ENCODE results near the gene TMBIM4.

Gene TMBIM4

DNA sequence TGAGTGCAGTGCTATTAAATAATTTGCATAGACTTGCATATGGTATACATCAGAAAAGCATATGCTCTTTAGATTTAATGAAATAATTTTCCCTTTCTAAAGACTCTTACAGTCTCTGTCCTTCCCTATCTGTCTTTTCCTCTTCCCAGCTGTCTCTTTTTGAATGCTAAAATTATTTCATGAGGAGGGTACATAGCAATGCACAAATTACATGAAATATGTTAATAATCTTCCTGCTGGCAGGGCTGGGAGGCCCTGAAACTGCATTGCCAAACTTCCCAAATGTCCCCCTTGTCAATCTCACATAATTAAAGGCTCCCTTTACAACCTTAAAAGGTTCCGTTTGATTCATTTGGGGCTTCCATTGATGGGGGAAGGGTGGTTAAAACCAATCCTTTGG, 61.4 kb downstream of the TMBIM4 start:
- H3K4me1 Mint-ChIP-seq: peaks cover 6% of the 10 kb centered on the region
- H3K4me3 Mint-ChIP-seq: no peak overlapping the region
- H3K36me3 Mint-ChIP-seq: no peaks in the 10 kb centered on the region
- DNase-seq (ENCODE audit: low spot score in 2 of 2): no peak
- H3K9me3 Mint-ChIP-seq: no peaks in the 10 kb centered on the region
- no peak overlapping the region for H3K27ac Mint-ChIP-seq
- no peak for ATAC-seq

DNA sequence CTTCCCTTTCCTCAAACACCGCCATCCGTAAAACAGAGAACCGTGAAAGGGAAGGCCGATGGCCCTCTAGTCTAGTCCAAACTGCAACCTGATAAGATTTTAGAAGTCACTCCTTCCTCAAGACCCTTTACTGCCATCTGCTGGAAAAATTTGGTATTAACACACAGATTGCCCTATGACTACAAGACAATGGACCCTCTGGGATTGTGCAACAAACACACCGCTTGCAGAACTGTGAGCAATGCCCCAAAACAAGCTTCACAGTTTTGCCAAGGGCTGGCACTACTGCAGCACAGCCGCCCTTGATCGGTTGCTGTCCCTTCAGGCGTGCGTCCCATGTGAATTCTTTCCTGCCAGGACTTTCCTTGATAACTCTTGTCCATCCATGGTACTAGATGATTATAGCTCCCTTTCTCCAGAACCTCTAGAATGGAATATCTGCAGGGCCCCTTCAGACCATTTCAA, 62.3 kb downstream of the TMBIM4 start:
- ATAC-seq: peak; percentile 77

GRCh38 chr12:66103016-66103913, 66.5 kb downstream of the TMBIM4 start:
- peaks cover 6% of the 10 kb centered on the region for H3K4me1 Mint-ChIP-seq
- ATAC-seq: no peak
- no peaks in the 10 kb centered on the region for H3K9me3 Mint-ChIP-seq
- no peak overlapping the region for H3K27ac Mint-ChIP-seq
- no peak overlapping the region for H3K4me3 Mint-ChIP-seq
- no peak for DNase-seq (ENCODE audit: low spot score in 2 of 2)
- no peaks in the 10 kb centered on the region for H3K36me3 Mint-ChIP-seq

More for the DNA sequence above, 62.3 kb downstream of the TMBIM4 start:
- H3K4me3 Mint-ChIP-seq: no peak overlapping the region
- H3K9me3 Mint-ChIP-seq: no peaks in the 10 kb centered on the region
- H3K27ac Mint-ChIP-seq: no peak overlapping the region
- DNase-seq (ENCODE audit: low spot score in 2 of 2): peak; percentile 53 to 78
- peaks cover 6% of the 10 kb centered on the region for H3K4me1 Mint-ChIP-seq
- no peaks in the 10 kb centered on the region for H3K36me3 Mint-ChIP-seq

GRCh38 chr12:66092559-66093269, 77.1 kb downstream of the TMBIM4 start:
- Mint-ChIP-seq H3K9me3 (no peaks in the 10 kb centered on the region), H3K27ac (no peak overlapping the region), H3K36me3 (no peaks in the 10 kb centered on the region), H3K4me1 (no peaks in the 10 kb centered on the region), H3K4me3 (no peak overlapping the region)
- no peak for ATAC-seq
- no peak for DNase-seq (ENCODE audit: low spot score in 2 of 2)

DNA sequence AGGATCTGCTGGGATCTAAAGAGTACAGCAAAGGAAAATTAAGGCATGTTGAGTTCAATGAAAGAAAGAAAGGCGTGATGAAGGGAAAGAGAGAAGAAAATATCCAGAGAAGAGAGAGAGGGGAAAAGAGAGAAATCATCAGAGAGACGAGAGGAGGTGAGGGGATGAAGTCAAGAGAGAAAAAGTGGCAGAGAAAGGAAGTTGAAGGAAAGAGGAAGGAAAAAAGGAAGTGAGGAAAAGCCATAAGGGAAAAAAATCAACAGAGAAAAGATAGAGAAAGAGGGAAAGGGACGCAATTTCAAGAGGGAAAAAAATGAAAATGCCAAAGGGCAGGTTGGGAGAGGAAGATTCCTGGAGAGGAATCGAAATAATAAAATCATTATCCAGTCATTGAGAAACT, 79.6 kb downstream of the TMBIM4 start:
- Mint-ChIP-seq H3K27ac (no peak overlapping the region), H3K4me3 (no peak overlapping the region), H3K4me1 (no peaks in the 10 kb centered on the region), H3K36me3 (no peaks in the 10 kb centered on the region), H3K9me3 (no peaks in the 10 kb centered on the region)
- no peak for ATAC-seq
- DNase-seq (ENCODE audit: low spot score in 2 of 2): no peak

DNA sequence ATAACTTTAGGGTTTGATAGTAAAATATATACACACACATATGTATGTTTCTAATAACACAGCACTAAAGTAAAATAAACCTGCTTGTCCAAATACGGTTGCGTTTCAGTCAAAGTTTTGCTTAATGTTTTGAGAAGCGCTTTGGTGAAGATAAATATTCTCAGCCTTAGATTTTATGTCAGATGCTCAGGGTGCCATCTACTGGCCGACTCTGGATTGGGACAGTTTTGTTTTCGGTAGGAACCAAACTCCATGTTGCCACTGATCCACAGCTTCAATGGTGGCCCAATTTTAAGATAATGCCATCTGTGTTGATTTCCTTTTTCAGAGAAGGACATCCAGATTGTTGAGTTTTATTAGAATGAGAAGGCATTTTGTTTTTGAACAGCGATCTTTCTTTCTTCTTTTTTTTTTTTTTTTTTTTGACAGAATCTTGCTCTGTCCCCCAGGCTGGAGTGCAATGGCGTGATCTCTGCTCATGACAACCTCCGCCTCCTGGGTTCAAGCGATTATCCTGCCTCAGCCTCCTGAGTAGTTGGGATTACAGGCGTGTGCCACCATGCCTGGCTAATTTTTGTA, 82.3 kb downstream of the TMBIM4 start:
- DNase-seq (ENCODE audit: low spot score in 2 of 2) (peak in 1 of 2 donors; percentile 60), ATAC-seq (no peak)
- Mint-ChIP-seq H3K36me3 (no peaks in the 10 kb centered on the region), H3K27ac (no peak overlapping the region), H3K9me3 (no peaks in the 10 kb centered on the region), H3K4me3 (no peak overlapping the region), H3K4me1 (no peaks in the 10 kb centered on the region)

- DNase-seq (ENCODE audit: low spot score in 2 of 2): no peak
- Mint-ChIP-seq H3K27ac (no peak overlapping the region), H3K4me3 (no peak overlapping the region), H3K9me3 (no peaks in the 10 kb centered on the region), H3K36me3 (no peaks in the 10 kb centered on the region), H3K4me1 (no peaks in the 10 kb centered on the region)
- no peak for ATAC-seq
These were observed 83.8 kb downstream of the TMBIM4 start for GRCh38 chr12:66085998-66086397.
